GM23338 (cell line): ENCODE results near the gene TMX2. TPM values are rescaled to one million over a fixed set of nuclear protein-coding genes. Genes with fewer than 3 reads are reported as not detected.

ENCODE experiments used
- ATAC-seq: fragments of 200-7000 bp; cut with Tn5 transposase; 3 replicates; pipeline ENCODE4 v1.9.1; 2020
- DNase-seq: peaks from one replicate; pipeline ENCODE4 v3.0.0-alpha.2; 2015; ENCODE audit warnings: low spot score
- H2AFZ ChIP-seq: fragments of 200-600 bp; sonication (generic); 2 replicates; pipeline ENCODE4 v1.8.0; 2016; ENCODE audit warnings: antibody characterized with exemption, mild to moderate bottlenecking, moderate library complexity
- H3F3A ChIP-seq: fragments of 200-600 bp; sonication (generic); replicated peaks from 2 replicates; pipeline ENCODE4 v1.8.0; 2017; ENCODE audit warnings: antibody characterized with exemption, mixed run types, low read depth
- H3K27ac ChIP-seq: fragments of 200-600 bp; sonication (generic); 2 replicates; pipeline ENCODE4 v1.6.1; 2016; ENCODE audit warnings: low read depth
- H3K27me3 ChIP-seq: fragments of 200-600 bp; sonication (generic); 2 replicates; pipeline ENCODE4 v1.8.0; 2016; ENCODE audit warnings: mild to moderate bottlenecking, mixed run types, moderate library complexity; ENCODE audit not compliant: insufficient read depth
- H3K36me3 ChIP-seq: fragments of 200-600 bp; sonication (generic); 2 replicates; pipeline ENCODE4 v1.8.0; 2016; ENCODE audit warnings: mild to moderate bottlenecking; ENCODE audit not compliant: insufficient read depth
- H3K4me1 ChIP-seq: fragments of 200-600 bp; sonication (generic); 2 replicates; pipeline ENCODE4 v1.8.0; 2016; ENCODE audit warnings: mild to moderate bottlenecking, moderate library complexity; ENCODE audit not compliant: insufficient read depth
- H3K4me2 ChIP-seq: fragments of 200-600 bp; sonication (generic); 2 replicates; pipeline ENCODE4 v1.7.1; 2017; ENCODE audit warnings: mixed run types
- H3K4me3 ChIP-seq: fragments of 200-600 bp; sonication (generic); 2 replicates; pipeline ENCODE4 v1.6.1; 2016; ENCODE audit warnings: mixed run types
- H3K79me2 ChIP-seq: fragments of 200-600 bp; sonication (generic); replicated peaks from 2 replicates; pipeline ENCODE4 v1.8.0; 2017; ENCODE audit warnings: mild to moderate bottlenecking; ENCODE audit not compliant: insufficient read depth
- H3K9me2 ChIP-seq: fragments of 200-600 bp; sonication (generic); 2 replicates; pipeline ENCODE4 v1.8.0; 2017; ENCODE audit not compliant: insufficient read depth
- H4K20me1 ChIP-seq: fragments of 200-600 bp; sonication (generic); replicated peaks from 2 replicates; pipeline ENCODE4 v1.8.0; 2017; ENCODE audit warnings: mild to moderate bottlenecking; ENCODE audit not compliant: insufficient read depth
- H3K27ac Mint-ChIP-seq: 2 replicates; pipeline ENCODE4 v1.8.0; 2020; ENCODE audit warnings: inconsistent platforms, mild to moderate bottlenecking, moderate library complexity, mixed read lengths
- H3K27me3 Mint-ChIP-seq: 3 replicates; pipeline ENCODE4 v1.8.0; 2022; ENCODE audit warnings: low read depth, mild to moderate bottlenecking, moderate library complexity, mixed read lengths, inconsistent platforms; ENCODE audit not compliant: insufficient read depth, poor library complexity
- H3K36me3 Mint-ChIP-seq: 3 replicates; pipeline ENCODE4 v1.8.0; 2021; ENCODE audit warnings: low read depth, mild to moderate bottlenecking, inconsistent platforms, moderate library complexity, mixed read lengths
- H3K4me1 Mint-ChIP-seq: 3 replicates; pipeline ENCODE4 v1.8.0; 2020; ENCODE audit warnings: mild to moderate bottlenecking, inconsistent platforms, mixed read lengths
- H3K4me3 Mint-ChIP-seq: 3 replicates; pipeline ENCODE4 v1.8.0; 2021; ENCODE audit warnings: moderate library complexity, mild to moderate bottlenecking, inconsistent platforms, mixed read lengths
- H3K9me3 Mint-ChIP-seq: 3 replicates; pipeline ENCODE4 v1.8.0; 2020; ENCODE audit warnings: moderate library complexity, mild to moderate bottlenecking, inconsistent platforms, mixed read lengths
- CREB1 ChIP-seq: fragments of 250-450 bp; sonication (Bioruptor Pico); IDR thresholded peaks from 2 replicates; pipeline ENCODE4 v1.5.0; 2020; ENCODE audit warnings: low read depth, mild to moderate bottlenecking, moderate library complexity
- CTCF ChIP-seq, 2 experiments: fragments of 200-600 bp in 1 of 2; sonication (generic) in 1 of 2; conservative IDR thresholded peaks; 2 replicates each; pipeline versions ENCODE4 v1.5.1 to v1.6.1; 2016 to 2017; ENCODE audit warnings: antibody characterized with exemption in 2 of 2, low read depth in 2 of 2, mild to moderate bottlenecking in 2 of 2, moderate library complexity in 1 of 2
- EZH2 ChIP-seq: fragments of 200-600 bp; sonication (generic); IDR thresholded peaks from one replicate; pipeline ENCODE4 v1.8.0; 2017; ENCODE audit warnings: antibody characterized with exemption, mild to moderate bottlenecking, low read depth; ENCODE audit not compliant: unreplicated experiment
- JUNB ChIP-seq: IDR thresholded peaks from one replicate; pipeline ENCODE4 v1.6.1; 2016; ENCODE audit warnings: antibody characterized with exemption; ENCODE audit not compliant: unreplicated experiment
- NANOG ChIP-seq: IDR thresholded peaks from 2 replicates; pipeline ENCODE4 v1.6.1; 2016; ENCODE audit warnings: antibody characterized with exemption, borderline replicate concordance
- POLR2AphosphoS5 ChIP-seq: IDR thresholded peaks from 2 replicates; pipeline ENCODE4 v1.6.1; 2016; ENCODE audit warnings: antibody characterized with exemption, low read depth
- STAT1 ChIP-seq: IDR thresholded peaks from one replicate; pipeline ENCODE4 v1.6.1; 2016; ENCODE audit warnings: antibody characterized with exemption; ENCODE audit not compliant: unreplicated experiment
- ZNF331 ChIP-seq: fragments of 250-450 bp; sonication (Bioruptor Pico); IDR thresholded peaks from 2 replicates; pipeline ENCODE4 v1.5.0; 2020; ENCODE audit warnings: low read depth, mild to moderate bottlenecking, moderate library complexity
- polyA plus RNA-seq: library from polyadenylated mRNA; unstranded; fragments of >200 nt; fragmentation: Nextera tagmentation; extraction: Ambion mirVana; gene quantifications from 2 replicates; pipeline ENCODE4 v1.2.1, GENCODE V29; 2016
- total RNA-seq: library from RNA; depleted of rRNA; stranded (reverse); fragments of >200 nt; shearing (Covaris generic); gene quantifications from 2 replicates; pipeline ENCODE4 v1.2.3, GENCODE V29; 2014
- TF ChIP-seq, protein P1 (sequence below): IDR thresholded peaks from 2 replicates; pipeline ENCODE4 v1.6.1; 2016; ENCODE audit warnings: antibody characterized with exemption
- TF ChIP-seq, protein P2 (sequence below): IDR thresholded peaks from one replicate; pipeline ENCODE4 v1.6.1; 2018; ENCODE audit warnings: antibody characterized with exemption; ENCODE audit not compliant: unreplicated experiment

TMX2 gene
- total and polyA plus RNA-seq, 2 experiments from 2014 or later = 59.2 to 69.3 TPM

DNA sequence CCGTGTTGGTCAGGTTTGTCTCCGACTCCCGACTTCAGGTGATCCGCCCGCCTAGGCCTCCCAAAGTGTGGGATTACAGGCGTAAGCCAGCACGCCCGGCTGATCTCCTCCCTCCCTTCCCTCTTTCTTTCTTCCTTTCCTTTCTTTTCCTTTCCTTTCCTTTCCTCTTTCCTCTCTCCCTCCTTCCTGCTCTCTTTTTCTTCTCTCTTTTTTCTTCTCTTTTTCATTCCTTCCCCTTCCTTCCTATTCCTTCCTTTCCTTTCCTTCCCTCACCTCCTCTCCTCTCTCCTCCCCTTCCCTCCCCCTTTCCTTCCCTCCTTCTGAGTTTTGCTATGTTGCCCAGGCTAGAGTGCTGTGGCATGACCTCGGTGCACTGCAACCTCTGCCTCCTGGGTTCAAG lies 48.4 kb upstream of the TMX2 start:
- no peak for DNase-seq
- H3K4me1 ChIP-seq = 0 out of 2 replicates have a peak, but pooled peaks cover under 1% of the 10 kb centered on the region
- no peak overlapping the region for H3K4me3 ChIP-seq
- Mint-ChIP-seq H3K27ac (no peak overlapping the region), H3K4me3 (no peak overlapping the region), H3K4me1 (peaks cover 2% of the 10 kb centered on the region; the same call in 2 of the 3 replicates), H3K36me3 (peaks cover 31% of the 10 kb centered on the region), H3K9me3 (peaks cover 2% of the 10 kb centered on the region; the same call in 2 of the 3 replicates), H3K27me3 (peaks cover 15% of the 10 kb centered on the region)
- no peak overlapping the region for H2AFZ ChIP-seq
- peaks cover 18% of the 10 kb centered on the region for H3K36me3 ChIP-seq
- no peaks in the 10 kb centered on the region for H3K9me2 ChIP-seq
- peaks cover 12% of the 10 kb centered on the region for H3K79me2 ChIP-seq
- H3K4me2 ChIP-seq = no peak overlapping the region
- no peak overlapping the region for H3K27ac ChIP-seq
- no peak for ATAC-seq
- no peaks in the 10 kb centered on the region for H3K27me3 ChIP-seq
- peaks cover under 1% of the 10 kb centered on the region; the same call in 1 of the 2 replicates for H4K20me1 ChIP-seq
- H3F3A ChIP-seq = peaks cover 9% of the 10 kb centered on the region
- TF ChIP-seq POLR2AphosphoS5 (no peak), CREB1 (CRISPR knock-in tag) (no peak), STAT1 (no peak), JUNB (no peak), ZNF331 (CRISPR knock-in tag) (no peak), EZH2 (no peak), CTCF (conservative IDR thresholded peaks at IDR 0.05; ENCODE audit: low read depth in 2 of 2) (no peak), NANOG (no peak)
- TF ChIP-seq, protein P1, sequence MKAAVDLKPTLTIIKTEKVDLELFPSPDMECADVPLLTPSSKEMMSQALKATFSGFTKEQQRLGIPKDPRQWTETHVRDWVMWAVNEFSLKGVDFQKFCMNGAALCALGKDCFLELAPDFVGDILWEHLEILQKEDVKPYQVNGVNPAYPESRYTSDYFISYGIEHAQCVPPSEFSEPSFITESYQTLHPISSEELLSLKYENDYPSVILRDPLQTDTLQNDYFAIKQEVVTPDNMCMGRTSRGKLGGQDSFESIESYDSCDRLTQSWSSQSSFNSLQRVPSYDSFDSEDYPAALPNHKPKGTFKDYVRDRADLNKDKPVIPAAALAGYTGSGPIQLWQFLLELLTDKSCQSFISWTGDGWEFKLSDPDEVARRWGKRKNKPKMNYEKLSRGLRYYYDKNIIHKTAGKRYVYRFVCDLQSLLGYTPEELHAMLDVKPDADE = no peak
- TF ChIP-seq, protein P2, sequence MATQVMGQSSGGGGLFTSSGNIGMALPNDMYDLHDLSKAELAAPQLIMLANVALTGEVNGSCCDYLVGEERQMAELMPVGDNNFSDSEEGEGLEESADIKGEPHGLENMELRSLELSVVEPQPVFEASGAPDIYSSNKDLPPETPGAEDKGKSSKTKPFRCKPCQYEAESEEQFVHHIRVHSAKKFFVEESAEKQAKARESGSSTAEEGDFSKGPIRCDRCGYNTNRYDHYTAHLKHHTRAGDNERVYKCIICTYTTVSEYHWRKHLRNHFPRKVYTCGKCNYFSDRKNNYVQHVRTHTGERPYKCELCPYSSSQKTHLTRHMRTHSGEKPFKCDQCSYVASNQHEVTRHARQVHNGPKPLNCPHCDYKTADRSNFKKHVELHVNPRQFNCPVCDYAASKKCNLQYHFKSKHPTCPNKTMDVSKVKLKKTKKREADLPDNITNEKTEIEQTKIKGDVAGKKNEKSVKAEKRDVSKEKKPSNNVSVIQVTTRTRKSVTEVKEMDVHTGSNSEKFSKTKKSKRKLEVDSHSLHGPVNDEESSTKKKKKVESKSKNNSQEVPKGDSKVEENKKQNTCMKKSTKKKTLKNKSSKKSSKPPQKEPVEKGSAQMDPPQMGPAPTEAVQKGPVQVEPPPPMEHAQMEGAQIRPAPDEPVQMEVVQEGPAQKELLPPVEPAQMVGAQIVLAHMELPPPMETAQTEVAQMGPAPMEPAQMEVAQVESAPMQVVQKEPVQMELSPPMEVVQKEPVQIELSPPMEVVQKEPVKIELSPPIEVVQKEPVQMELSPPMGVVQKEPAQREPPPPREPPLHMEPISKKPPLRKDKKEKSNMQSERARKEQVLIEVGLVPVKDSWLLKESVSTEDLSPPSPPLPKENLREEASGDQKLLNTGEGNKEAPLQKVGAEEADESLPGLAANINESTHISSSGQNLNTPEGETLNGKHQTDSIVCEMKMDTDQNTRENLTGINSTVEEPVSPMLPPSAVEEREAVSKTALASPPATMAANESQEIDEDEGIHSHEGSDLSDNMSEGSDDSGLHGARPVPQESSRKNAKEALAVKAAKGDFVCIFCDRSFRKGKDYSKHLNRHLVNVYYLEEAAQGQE = no peak
